ENCODE measurements around the gene HLA-DRB5. TPM values are rescaled to one million over a fixed set of nuclear protein-coding genes. Genes with fewer than 3 reads are reported as not detected.
"Not testable (repeated sequence)": the region's sequence is repeated elsewhere in the genome, so short reads cannot be mapped to it uniquely, and the experiment has no call there.

Gene HLA-DRB5
- total RNA-seq, 1 donor from 2014 or later, result 0.13 TPM

DNA sequence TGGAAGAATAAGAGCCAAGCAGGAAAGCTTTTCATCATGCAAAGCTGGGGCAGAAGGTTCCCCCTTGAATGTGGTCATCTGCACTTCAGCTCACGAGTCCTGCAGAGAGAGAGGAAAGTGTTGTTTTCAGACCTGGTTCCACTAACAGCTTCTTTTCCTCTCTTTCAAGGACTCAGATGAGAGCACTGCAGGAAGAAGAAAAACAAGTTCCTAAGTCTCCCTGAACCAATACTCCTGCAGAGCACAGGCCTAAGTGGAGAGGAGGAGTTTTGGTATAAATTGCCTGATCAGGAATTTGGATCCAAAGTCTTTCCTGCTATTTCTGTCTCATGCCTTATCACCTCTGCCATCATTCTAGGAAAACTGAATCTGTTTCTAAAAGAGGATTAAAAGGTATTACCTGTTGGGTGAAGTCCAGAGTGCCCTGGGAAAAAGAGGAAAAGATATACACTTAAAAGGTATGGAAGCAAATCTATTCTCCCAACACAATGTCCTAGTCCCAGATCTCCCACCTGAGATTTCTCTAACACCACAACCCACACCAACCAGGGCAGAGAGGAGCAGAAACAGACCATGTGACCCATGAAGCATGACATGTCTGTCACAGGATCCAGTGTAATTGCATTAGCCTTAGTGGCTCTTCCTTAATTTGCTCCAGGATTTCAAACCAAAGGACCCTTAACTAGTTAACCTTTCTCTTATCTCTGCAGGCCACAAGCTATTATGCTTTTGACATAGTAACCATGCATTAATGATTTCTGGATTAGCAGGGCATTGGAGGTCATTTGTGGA is 12.2 kb downstream of the HLA-DRB5 start:
- no peak for DNase-seq (ENCODE audit: low read depth)

DNA sequence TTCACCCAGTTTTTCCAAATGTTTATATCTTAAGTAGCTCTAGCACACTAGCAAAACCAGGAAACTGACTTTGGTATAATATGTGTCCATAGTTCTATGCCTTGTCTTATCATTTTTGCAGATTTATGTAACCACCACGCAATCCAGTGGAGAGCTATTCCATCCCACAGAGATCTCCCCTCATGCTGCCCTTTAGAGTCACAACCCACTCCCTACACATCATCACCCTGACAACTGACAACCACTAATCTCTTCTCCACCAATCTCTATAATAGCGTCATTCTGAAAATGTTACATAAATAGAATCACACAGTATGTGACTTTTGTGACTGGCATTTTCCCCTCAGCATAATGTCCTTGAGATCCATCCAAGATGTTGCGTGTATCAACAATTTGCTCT is 29.1 kb downstream of the HLA-DRB5 start:
- no peak for DNase-seq (ENCODE audit: low read depth)

DNA sequence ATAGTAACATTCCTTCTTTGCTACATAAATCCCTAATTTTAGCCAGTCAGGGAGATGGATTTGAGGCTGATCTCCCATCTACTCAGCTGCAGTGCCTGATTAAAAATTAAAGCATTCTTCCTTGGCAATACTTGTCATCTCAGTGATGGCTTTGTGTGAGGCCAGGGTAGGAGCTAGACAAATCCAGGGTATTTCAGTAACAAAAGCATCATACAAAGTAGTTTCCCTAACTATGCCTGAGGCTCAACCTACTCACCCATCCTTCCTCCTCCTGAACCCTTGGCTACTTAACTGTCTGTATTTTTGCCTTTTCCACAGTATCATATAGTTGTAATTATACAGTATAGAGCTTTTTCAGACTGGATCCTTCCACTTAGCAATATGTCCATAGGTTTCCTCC is 37.7 kb downstream of the HLA-DRB5 start:
- DNase-seq (ENCODE audit: low read depth), result no peak

DNA sequence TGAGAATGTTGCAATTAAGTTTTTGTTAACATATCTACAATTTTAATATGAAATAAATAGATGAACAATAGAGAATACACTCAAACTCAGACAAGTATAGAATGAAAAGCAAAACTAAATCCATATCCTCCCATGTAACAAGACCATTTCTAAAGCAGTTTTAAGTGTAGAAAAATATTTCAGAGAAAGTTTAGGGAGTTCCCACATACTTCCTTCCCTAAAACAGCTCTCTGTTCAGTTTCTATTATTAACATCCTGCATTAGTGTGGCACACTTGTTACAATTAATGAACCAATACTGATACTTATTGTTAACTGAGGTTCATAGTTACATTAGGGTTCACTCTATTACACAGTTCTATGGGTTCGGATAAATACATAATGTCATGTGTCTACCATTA is 38.4 kb downstream of the HLA-DRB5 start:
- no peak for DNase-seq (ENCODE audit: low read depth)

GRCh38 chr6:32488083-32488482 is 42.0 kb downstream of the HLA-DRB5 start:
- DNase-seq (ENCODE audit: low read depth), result no peak

DNA sequence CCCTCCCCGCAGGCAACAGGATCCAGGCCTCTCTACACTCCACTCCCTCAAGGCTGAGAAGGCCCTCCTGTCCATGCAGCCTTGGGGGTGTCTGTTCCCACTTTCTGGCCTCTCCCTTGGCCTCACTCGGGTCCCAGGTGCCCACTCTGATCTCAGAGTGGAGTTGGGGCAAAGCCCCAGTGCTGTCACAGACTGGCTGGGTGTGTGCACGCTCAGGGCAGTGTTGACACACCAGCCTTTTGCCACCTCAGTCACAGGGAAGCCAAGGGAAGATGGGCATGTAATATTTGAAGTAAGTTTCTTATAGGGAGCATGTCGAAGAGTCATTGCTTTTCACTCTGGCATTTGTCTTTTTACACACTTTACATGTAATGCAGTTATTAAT is 45.5 kb downstream of the HLA-DRB5 start:
- DNase-seq (ENCODE audit: low read depth), result no peak

GRCh38 chr6:32483968-32484613 is 46.0 kb downstream of the HLA-DRB5 start:
- DNase-seq (ENCODE audit: low read depth), result no peak

DNA sequence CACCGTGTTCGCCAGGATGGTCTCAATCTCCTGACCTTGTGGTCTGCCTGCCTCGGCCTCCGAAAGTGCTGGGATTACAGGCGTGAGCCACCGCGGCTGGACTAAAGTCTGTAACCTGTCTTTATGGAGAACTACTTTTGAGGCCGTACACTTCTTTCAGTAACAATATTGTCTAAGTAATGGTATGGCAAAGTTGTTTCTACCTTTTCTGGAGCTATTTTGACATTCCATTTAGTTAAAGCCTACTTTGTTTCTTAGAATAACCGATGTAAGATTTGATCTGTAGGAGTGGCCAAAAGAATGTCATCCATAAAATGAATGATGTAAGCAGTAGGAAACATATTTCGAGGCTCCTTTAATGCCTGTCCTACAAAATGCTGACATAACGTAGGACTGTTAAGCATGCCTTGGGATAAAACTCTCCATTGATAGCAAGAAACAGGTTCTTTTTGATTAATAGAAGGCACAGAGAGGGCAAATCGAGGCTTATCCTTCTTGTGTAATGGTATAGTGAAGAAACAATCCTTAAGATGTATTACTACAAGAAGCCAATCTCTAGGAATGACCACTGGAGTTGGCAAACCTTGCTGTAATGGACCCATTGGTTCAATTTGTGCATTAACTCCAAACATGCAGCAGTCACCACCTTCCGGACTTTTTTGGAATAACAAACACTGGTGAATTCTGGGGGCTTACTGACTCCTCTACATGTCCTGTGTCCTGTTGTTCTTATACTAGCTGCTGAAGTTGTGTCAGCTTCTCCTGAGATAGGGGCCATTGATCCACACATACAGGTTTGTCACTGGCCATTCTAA is 54.5 kb downstream of the HLA-DRB5 start:
- DNase-seq (ENCODE audit: low read depth), result no peak

- not testable (repeated sequence) for DNase-seq (ENCODE audit: low read depth)
Measured at GRCh38 chr6:32473376-32474348, 56.4 kb downstream of the HLA-DRB5 start.

DNA sequence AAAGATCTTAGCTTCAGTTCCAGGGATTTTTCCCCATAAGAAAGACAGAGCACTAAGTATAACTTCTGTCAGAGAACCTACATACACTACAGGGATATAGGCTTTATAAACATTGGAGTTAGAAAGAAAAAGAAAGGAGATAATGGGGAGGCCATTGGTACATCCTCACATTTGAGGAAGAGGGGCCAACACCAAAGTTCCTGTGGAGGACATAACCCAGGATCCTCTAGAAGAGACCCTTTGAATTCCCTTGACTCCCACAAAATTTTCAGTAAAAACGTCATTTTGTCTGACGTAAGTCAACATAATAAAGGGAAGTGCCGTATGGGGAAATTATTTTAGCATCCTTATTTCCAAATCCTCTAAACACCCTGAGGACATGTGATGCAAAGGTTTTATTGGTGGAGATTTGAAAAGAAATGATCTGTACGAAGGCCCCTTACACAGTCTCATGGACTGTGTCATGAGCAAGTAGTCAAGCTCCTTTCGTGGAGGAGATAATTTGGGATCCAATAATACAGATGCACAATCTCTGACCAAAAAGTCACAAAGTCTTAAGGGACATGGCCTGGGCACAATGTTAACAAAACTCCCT is 57.2 kb downstream of the HLA-DRB5 start:
- DNase-seq (ENCODE audit: low read depth), result no peak

GRCh38 chr6:32467743-32468503 is 62.2 kb downstream of the HLA-DRB5 start:
- not testable (repeated sequence) for DNase-seq (ENCODE audit: low read depth)

Other genes starting within 250 kb of the HLA-DRB5 start
- gene TSBP1, start 158.4 kb downstream of the HLA-DRB5 start, total RNA-seq, result not detected in 2 replicates
- gene BTNL2, start 123.1 kb downstream of the HLA-DRB5 start, total RNA-seq, result not detected in 2 replicates
- gene HLA-DRA, start 90.4 kb downstream of the HLA-DRB5 start, total RNA-seq, result 0.45 and 0.47 TPM in 2 replicates
- 0.21 TPM in 1 of 2 replicates, not detected in the other for gene HLA-DRB1, start 59.6 kb upstream of the HLA-DRB5 start, total RNA-seq
- gene HLA-DQA1, start 107.1 kb upstream of the HLA-DRB5 start, total RNA-seq, result not detected in 2 replicates
- gene HLA-DQB1, start 136.4 kb upstream of the HLA-DRB5 start, total RNA-seq, result not detected in 2 replicates
- gene HLA-DQA2, start 211.1 kb upstream of the HLA-DRB5 start, total RNA-seq, result not detected in 2 replicates
- gene HLA-DQB2, start 233.2 kb upstream of the HLA-DRB5 start, total RNA-seq, result not detected in 2 replicates